GM21529 (cell line): ENCODE data around the gene ERC2.

Experiments
- ATAC-seq: cut with Tn5 transposase; IDR thresholded peaks from one replicate; pipeline ENCODE4 v1.9.1; 2021; ENCODE audit not compliant: unreplicated experiment

Gene ERC2

DNA sequence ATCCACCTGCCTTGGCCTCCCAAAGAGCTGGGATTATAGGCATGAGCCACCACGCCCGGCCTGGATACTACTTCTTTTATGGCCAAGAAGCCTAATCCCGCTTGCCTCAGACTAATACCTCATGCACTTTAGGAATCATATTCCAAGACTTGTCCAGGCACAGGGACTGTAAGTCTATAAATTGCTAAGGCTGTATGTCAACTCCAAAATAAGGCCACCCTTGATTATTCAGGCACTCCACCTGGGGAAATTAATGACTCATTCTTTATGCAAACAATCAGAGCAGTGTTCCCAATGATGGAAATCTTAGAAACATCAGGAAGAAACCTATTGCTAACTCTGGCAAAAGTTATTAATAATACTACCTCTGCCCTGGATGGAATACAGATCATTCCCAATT lies 98.4 kb downstream of the ERC2 start:
- no peak for ATAC-seq

DNA sequence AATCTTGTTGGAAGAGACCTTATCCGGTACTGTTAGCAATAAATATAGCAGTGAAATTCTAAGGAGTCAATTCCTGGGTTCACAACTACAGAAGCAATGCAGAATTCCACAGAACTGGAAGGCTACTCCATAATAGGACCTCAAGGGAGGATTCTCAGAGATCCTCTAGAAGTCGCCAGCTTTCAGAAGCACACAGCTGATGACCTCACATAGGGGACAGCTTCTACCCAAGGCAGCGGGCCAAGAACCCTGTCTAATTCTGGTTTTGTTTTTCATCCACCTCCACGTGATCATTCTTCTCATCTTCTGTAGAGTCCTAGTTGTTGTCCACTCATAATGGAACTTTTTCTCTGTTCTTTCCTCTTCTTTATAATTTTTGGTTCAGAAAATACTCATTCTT lies 99.4 kb downstream of the ERC2 start:
- ATAC-seq, result no peak

DNA sequence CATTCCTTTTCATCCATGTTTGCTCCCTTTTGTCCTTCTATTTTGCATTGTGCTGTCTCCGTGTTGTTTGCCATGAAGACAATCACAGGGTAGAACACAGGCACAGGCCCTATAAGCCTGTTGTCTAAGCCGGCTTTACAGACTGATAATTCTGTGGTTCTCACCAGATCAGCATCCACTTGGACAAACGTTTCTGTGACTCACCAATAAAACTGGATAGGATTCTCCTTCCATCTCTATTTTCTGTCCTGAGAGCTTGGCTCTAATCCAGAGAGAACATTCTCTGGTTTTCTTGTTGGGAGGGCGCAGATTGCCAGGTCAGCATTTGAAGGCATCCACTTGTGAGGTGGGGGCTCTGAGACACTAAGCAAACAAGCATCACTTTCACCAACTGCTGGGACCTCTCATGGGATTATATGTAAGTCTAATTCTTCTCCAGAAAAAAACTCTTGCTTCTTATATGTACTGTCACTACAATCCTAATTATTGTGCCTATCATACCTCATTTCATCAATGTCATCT lies 101.6 kb downstream of the ERC2 start:
- no peak for ATAC-seq

DNA sequence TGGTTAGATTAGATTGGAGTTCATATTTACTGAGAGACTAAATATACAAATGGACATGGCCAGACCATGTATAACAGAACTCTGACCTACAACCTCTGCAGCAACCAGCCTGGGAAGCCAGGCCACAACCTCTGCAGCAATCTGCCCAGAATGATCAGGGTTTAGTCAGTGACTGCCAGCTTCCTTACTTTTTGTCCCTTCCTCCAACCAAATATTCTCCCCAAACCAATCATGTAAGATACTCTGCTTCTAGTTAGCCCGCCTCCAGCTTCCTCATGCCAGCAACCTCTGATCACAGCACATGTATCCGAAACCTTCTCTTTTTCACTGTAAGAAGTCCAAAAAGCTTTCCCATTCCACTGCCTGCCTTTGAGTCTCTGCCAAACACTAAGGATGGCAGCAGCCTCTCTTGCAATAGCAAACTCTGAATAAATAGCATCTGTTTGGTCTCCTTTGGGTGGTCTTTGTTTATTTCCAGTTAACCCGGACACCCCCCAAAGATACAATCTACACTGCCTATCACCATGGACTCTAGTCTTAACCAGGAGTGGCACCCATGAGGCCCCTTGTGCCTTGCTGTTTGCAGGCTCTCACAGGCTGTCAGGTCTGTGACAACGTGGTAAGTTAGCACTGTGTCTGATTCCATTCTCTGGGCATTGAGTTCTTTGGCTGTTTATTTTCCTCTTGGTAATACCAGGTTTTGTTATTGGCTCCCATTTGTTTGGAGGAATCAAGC lies 102.2 kb downstream of the ERC2 start:
- ATAC-seq, result no peak

DNA sequence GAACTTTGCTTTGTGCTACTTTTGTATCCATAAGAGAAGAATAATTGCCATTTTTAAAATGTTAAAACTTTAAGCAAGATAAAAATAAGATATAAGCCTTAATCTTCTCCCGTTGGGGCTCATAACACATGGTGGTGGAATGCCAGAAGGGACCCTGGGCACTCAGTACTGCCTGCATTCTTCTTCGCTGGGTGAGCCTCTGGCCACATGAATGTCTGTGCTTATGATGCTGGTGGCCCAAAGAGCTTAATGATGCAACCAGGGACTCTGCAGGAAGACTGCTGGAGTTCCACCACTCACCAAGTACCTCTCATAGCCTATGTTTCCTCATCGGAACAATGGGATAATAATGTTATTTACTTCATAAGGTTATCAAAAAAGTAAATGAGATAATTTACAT lies 103.6 kb downstream of the ERC2 start:
- ATAC-seq, result no peak

DNA sequence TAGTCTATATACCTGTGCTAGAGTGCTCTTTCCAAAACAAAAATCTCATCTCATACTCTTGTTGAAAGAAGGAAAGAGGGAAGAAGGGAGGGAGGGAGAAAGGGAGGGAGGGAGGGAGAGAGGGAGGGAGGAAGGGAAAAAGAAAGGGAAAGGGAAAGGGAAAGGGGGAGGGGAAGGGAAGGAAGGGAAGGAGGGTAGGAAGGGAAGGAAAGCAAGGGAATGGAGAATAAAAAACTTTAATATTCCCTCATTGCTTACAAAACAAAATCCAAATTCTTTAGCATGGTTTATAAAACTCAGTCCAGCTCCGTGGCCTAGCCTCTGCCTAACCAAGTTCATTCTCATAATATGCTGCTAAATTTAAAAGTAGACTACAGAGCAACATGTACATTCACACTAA lies 104.5 kb downstream of the ERC2 start:
- no peak for ATAC-seq

DNA sequence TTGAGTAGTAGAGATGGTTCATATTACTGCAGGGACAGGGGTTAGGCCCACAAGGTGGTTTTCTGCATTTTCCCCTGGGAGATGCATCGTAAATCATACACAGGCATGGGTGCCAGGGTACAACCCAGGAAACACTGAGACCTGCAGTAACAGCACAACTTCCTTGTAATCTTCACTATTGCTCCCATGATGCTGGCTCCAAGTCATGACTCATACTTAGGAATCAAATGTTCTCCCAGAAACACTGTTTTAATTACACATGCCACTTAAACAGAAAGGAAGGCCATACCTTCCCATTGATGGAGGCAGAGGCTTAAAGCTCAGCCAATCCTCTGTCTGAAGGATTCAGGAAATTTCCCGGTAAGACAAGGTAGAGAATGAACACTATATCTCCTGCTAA lies 106.5 kb downstream of the ERC2 start:
- no peak for ATAC-seq

DNA sequence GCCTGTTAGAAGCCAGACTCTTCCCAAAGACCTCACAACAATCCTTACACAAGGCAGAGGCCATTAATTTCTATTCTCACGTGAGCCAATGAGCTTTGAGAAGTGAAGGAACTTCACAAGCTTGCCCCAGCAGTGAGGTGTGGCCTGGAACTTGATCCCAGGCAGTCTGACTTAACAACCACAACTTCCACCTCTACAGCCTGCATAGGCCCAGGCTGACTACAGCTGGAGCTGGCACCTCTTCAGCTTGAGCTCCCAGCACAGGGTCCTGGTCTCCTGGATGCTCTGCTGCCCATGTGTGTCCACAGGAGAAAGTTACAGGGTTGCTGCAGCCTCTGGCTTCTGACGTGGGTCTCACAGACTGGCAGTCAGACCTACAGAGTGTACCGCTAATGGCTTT lies 111.0 kb downstream of the ERC2 start:
- no peak for ATAC-seq

DNA sequence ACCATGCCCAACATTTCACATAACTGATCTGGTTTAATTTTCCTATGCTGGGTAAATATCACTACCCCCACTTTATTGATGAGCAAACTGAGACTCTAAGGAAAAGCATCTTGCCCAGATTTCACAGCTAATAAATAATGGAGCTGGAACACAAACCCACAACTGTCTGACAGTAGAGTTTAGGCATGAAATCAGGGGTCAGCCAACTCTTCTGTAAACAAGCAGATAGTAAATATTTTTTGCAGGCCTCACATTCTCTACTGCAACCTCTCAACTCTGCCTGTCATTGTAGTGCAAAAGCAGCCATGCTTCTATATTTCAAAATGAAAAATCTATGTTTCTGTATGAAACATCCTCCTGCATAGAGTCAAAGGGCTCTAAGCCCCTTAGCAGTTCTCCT lies 111.5 kb downstream of the ERC2 start:
- ATAC-seq, result no peak

DNA sequence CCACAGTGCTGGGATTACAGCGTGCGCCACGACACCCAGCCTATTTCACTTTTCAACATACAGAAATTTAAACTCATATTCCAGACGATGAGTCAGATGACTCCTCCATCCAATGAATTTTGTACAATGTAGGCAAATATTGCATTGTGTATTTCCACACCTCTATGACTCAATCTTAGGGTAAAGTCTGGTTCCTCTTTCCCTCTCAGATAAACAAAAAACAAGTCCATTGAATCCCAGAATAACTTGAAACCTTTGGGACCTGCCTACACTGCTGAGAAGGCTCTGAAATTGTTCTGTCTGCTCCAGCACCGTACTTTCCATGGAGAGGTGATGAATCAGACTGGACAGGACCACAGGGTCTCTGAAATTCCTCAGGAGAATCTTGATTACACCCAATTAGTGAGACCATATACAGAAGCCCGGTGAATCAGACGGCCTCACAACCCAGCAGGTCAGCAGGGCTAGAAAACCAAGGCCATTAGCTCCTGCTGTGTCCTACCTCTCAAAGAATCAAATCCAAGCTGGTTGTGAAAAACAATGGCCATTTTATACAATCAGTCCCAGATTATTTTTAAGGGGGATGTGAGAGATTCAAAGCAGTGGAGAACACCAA lies 112.6 kb downstream of the ERC2 start:
- no peak for ATAC-seq

DNA sequence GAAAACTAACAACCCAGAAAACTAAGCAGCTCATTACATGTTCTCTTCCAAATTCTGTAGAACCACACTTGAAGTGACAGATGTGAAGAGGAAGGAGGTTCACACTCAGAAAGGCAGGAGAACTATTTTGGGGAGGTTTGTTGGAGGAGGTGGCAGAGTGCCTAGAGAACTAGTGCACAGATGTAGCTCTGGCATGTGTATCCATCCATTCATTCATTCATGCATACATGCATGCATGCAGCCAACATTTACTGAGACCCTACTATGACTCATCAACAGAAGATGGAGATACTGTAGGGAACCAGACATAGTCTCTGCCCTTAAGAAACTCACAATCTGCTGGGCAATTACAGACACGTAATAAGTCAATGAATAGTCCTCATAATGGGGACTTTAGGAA lies 116.7 kb downstream of the ERC2 start:
- no peak for ATAC-seq

DNA sequence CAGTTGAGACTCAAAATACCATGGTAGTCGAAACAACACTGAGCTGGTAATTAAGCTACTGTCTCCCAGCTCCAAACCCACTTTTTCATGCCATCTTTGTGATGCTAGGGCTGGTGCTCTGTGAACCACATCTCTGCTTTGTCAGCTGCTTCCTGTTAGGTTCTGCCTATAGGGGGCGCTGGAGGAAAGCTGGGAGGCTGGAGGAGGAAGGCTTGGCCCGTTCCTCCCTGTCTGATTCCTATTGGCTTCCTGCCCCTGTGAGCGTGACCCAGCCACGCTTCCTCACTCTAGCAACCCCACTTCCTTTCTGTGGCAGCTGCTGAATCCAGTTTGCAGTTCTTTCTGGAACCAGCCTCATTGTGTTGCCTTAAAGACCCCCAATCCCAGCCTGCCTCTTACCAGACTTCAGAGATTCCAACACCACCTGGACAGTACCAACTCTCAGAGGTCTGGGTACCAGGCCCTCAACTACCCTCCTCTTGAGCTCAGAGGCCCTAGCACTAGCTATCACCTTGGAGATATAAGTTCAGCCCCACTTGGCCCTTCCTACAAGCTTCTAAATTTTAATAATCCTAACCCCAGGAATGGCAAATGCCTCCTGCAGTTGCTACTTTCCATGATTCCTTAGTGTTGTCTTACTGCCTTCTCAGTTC lies 120.9 kb downstream of the ERC2 start:
- no peak for ATAC-seq

DNA sequence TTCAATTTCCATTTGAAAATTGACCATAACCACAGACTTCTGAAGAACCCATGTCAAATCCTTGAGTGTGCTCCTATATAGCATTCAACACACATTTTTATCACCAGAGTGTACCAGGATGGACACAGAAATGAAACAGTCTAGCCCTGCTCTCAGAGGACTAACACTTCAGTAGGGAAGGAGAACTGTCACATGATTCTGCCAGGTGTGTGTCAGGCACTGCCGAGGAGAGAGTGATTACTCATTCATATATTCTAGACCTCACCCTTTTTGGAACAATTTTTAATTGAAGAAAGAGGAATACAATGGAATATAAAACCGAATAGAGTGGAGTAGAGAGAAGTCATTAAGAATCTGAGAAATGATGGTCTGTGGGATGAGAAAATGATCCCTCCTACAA lies 125.8 kb downstream of the ERC2 start:
- no peak for ATAC-seq

DNA sequence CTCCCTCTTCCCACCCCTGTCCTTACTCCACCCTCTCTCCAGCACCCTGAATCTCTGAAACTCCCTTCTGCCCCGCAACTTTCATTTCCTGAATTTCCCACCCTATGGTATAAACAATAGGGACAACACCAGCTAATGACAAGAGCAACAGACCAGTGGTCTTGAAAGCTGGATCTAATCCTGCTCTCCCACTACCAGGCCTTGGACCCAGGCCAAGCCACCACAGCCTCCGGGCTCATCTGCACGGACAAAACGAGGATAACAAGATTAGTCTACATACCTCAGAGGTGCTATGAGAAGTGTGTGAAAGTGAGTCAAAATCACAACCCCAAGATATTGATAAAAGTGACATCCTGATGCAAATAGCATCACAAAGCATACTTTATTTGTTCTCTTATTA lies 128.6 kb downstream of the ERC2 start:
- ATAC-seq, result no peak

DNA sequence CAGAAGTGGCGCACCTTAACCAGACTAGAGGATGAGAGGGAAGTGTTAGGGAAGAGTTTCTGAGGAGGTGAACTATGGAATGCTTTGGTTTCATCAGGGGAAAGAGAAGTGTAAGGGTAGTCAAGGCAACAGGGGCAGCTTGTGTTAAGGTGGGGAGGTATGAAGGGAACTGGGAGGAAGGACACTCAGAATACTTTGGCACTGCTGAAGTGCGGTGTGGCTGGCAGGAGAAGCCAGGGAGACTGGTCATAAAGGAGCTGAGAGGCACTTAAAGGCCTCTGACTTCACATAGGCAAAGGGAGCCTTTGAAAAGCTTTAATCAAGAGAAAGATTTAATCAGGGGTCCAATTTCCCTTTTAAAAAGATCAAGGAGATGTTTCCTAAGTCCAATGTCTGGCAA lies 129.0 kb downstream of the ERC2 start:
- no peak for ATAC-seq

DNA sequence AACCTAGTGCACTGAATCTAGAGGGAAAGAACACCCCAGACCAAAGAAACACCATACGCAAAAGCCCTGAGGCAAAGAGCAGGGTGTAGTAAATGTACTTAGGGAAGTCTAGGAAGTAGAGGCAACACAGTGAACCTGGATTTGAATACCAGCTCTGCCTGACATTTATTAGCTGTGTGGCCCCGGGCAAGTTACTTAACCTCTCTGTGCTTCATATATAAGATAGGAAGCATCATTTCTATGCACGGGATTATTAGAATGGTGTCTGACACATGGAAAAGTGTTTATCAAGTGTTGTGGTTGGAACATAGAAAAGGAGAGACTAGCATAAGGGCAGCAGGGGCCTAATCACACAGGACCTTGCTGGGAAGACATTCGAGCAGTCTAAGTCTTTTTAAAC lies 132.2 kb downstream of the ERC2 start:
- ATAC-seq, result no peak

DNA sequence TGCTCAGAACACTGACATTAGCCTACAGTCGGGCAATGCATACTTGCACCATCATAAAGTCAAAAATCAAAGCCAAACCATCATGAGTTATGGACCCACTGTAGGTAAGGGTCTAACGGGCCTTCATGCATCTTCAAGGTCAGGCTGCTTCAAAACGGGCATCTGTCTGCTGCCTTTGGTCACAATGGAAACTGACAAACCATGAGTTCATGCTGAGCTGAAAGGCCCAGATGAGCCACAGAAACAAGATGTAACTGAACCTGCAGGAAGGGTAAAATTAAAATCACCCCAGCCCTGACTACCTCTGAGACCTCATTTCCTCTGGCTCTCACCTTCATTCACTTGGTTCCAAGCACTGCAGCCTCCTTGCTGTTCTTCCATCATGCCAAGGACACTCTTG lies 143.8 kb downstream of the ERC2 start:
- ATAC-seq, result no peak

DNA sequence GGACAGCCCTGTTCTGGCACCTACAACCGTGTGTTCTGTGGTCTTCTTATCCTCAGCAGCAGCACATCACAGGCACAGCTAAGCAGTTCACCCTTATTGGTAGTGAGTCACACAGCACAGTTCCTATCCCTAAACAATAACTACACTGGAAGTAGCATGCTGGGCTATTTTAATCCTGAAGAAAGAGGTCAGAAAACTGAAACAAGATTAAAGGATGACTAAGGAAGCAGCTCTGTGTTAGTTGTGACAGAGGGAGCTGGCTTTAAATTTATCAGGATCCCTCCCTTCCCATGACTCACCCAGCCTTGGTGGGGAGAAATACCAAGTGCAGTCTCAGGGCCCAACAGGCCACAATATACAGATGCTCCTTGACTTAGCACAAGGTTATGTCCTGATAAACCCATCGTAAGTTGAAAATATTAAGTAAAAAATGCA lies 144.3 kb downstream of the ERC2 start:
- no peak for ATAC-seq

DNA sequence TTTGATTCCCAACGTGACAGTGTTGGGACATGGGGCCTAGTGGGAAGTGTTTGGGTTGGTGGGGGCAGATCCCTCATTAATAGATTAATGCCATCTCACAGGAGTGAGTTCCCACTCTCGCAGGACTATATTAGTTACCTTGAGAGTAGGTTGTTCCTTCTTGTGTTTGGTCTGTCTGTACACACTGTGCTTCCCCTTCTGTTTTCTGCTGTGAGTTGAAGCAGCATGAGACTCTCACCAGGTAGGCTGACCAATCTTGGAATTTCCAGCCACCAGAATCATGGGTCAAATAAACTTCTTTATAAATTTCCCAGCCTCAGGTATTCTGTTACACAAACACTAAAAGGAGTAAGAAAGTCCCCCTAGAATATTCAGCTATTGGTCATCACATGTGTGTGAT lies 145.4 kb downstream of the ERC2 start:
- ATAC-seq, result no peak

DNA sequence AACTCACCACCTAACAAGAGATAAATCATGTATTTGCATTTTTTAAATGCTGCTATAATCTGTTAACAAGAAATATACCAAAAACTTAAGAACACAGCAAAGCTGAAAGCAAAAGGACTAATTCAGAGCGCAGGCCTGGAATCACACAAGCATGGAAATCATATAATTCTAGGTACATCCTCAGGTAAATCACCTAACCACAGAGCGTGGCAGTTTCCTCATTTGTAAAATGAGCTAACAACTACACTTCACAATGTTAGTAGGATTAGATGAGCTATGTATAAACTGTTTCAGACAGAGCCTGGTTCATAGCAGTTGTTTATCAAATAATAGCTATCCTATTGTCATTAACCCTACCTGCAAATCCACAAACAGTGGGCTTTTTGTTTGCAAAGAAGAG lies 146.4 kb downstream of the ERC2 start:
- ATAC-seq, result no peak

DNA sequence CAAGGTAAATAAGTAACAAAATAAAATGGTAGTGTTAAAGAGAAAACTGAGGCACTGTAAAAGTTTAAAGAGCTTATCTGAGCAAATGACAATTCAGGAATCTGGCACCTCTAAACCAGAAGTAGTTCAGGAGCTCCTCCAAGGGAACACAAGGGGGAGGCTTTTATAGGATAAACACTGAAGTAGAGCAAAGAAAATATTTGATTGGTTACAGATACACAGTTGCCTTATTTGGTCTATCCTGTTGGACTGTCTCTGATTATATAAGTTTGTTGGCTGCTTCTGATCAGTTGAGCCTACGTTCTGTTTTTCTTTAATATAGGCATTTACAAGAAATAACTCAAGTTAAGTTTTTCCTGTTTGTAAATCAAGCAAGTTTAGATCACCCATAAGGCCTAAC lies 146.9 kb downstream of the ERC2 start:
- ATAC-seq, result no peak

DNA sequence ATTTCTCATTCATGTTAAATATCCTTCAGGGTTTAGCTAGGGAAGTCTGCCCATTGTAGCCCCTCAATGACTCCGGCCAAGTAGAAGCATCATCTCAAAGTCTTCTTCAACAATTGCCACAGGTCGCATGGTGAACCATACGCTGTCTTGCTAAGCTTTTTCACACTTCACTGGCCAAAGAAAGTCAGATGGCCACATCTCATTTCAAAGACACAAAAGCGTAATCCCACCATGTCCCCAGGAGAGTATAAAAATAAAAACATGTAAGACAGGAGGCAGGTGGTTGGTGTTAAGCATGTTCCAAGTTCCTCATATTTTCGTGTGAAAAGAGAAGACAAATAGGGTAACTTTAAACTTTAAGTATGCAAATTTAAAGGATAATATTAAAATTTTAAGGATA lies 147.4 kb downstream of the ERC2 start:
- no peak for ATAC-seq
